GM18861 (cell line): ENCODE measurements around the gene HELQ.

ENCODE experiments used
- ATAC-seq: cut with Tn5 transposase; IDR thresholded peaks from one replicate; pipeline ENCODE4 v1.9.1; 2021; ENCODE audit not compliant: unreplicated experiment

The HELQ gene

DNA sequence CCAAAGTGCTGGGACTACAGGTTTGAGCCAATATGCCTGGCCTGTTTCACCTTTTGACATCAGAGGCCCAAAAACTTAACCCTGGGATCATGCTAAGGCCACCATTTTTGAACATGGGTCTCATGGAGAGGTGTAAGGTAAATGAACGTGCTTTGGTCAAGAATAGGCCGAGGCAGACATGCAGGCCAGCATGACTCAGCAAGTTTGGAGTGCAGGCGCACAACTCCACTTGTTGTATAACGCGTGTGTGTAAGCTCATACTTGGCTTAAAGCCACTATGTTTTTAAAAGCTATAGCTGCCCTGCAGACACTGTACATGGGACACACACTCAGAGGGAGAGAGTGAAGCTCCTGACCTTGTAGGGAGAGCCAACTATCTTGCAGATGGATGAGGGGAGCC lies 77.2 kb downstream of the HELQ start:
- no peak for ATAC-seq

DNA sequence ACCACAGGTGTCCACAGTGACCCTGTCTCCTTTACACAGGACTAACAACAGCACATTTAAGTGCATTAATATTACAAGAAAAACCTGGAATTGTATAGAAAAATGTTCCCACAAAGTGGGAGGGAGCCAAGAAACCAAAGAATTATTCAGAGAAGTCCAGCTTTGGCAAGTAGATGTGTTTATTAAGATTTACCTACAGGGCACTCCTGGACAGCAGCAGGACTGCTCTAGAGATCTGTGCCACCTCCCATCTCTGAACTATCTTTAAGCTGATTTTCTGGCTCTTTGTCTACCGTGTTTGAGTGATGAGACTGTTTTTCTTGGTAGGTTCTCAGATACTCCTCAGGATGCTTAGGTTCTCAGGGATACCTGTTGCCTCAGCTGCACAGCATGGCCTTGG lies 82.7 kb downstream of the HELQ start:
- no peak for ATAC-seq

- no peak for ATAC-seq
Observed at GRCh38 chr4:83371936-83372335, 83.7 kb downstream of the HELQ start.

DNA sequence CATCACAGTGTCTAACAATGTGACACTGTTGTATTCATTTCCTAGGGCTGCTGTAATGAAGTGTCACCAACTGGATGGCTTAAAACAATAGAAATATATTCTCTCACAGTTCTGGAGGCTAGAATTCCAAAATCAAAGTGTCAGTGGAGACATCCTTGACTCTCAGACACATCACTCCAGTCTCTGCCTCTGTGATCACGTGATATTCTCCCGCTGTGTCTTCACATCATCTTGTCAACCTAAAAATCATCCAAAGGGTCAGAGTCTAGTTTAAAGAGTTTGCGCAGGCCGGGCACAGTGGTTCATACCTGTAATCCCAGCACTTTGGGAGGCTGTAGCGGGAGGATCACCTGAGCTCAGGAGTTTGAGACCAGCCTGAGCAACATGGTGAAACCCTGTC lies 84.4 kb downstream of the HELQ start:
- no peak for ATAC-seq

GRCh38 chr4:83370640-83370906 lies 85.0 kb downstream of the HELQ start:
- ATAC-seq, result no peak

DNA sequence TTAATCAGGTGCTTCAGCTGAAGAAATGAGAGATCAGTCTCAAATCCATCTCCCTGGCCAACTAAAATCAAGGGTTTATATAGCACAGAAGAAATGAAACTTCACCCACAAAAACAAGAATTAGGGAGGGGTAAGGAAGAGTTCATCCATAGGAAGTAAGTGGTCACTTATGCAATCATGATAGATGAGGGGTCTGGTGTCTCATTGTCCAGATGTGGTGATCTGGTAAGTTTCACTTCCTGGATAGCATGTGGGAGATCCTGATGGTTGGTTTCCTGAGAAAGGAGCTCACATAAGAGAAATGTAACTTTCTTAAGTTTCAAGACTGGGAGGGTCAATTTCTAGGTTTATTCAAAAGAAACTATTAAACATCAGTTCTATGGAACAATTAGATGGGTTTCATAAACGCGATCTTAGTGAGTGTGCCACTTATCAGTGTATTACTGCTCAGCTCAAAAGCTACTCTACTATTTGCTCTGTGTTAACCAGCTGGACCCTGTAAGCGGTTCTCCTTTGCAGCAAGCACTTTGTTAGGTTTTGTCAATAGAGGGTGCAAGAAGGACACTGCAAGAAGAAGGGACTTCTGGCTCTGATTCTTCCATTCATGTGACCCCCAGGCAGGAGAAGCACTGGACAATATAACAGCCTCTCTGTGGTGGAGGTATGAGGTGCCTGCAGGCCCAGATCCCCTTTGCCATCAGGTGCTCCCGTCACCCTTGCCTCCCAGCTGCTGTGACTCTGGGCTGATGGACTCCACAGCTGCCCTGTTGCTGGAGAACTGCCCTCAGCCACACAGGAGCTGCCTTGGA lies 85.6 kb downstream of the HELQ start:
- no peak for ATAC-seq

GRCh38 chr4:83364312-83364711 lies 91.3 kb downstream of the HELQ start:
- ATAC-seq, result no peak

- ATAC-seq, result peak; percentile 72
Observed at GRCh38 chr4:83362492-83363329, 92.9 kb downstream of the HELQ start.

- no peak for ATAC-seq
Observed at GRCh38 chr4:83361416-83362103, 94.1 kb downstream of the HELQ start.

GRCh38 chr4:83360018-83360417 lies 95.6 kb downstream of the HELQ start:
- no peak for ATAC-seq

DNA sequence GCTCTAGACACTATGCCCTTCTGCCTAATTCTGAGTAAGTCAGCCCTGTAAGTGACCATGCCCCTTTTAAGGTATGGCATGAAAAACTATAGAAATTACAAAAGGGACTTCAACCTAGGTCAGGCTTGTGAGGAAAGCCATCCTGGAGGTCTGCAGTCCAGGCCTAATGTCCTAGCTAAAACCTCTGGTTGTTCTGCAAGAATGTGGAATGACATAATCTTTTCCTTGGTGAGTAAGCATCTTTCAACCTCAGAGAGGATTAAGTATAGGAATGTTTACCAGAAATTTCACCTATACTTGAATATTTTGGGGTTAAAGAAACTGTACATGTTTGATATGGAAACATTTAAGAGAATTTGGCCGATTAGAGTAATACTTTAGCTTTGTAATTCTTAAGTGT lies 97.2 kb downstream of the HELQ start:
- no peak for ATAC-seq
